ENCODE results near the gene PDHB. TPM values are rescaled to one million over a fixed set of nuclear protein-coding genes. Genes with fewer than 3 reads are reported as not detected.

The PDHB gene
- total RNA-seq, 2 experiments from 2014 or later: 53.9 to 58.8 TPM

DNA sequence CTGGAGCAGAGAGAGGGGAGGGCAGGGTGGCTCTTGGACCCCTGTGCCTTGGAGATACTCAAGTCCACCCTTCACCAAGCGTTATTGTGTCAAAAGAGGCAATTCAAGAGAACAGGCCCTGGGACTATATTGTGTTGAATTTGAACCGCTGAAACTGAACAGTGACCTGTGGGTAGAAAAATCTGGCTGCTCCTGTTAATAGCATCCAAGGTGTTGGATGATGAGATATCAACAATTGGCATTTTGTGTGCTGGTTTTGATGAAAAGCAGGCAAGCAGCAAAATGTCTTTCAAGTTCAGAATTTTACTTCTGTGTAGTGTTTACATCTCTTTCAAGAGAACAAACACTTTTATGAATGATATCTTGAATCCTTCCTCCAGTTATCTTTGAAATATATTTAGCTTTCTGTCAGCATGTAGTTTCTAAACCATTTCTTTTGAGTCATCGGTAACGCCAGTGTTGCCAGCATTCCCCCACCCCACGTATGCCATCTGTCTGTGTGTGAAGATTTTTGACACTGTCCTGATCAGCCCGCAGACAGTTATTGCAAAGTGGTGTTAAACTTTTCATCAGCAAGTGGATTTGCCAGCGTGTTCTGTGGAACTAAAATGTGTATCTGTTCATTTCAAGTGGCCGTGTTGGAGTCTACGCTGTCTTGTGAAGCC is 34.8 kb downstream of the PDHB start:
- ChIA-PET POLR2A (no interaction called here), CTCF (no interaction called here)

DNA sequence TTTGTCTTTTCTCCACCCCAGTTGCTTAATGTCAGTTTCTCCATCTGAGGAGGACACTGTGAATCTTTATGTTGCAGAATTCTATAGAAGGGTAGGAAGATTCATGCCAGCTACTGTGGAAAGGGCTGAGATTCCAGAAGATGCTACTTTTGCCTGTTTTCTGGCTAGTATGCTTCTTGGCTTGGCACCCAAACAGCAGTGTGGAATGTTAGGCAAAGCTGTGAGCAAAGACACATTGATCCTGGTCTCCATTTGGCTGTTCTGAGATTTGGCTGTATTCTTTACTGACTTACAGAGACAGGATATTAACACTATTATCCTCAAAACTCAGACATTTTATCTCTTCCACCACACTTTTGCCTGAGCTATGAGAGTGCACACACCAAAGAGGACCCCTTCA is 39.3 kb downstream of the PDHB start:
- TF ChIP-seq, protein P1, sequence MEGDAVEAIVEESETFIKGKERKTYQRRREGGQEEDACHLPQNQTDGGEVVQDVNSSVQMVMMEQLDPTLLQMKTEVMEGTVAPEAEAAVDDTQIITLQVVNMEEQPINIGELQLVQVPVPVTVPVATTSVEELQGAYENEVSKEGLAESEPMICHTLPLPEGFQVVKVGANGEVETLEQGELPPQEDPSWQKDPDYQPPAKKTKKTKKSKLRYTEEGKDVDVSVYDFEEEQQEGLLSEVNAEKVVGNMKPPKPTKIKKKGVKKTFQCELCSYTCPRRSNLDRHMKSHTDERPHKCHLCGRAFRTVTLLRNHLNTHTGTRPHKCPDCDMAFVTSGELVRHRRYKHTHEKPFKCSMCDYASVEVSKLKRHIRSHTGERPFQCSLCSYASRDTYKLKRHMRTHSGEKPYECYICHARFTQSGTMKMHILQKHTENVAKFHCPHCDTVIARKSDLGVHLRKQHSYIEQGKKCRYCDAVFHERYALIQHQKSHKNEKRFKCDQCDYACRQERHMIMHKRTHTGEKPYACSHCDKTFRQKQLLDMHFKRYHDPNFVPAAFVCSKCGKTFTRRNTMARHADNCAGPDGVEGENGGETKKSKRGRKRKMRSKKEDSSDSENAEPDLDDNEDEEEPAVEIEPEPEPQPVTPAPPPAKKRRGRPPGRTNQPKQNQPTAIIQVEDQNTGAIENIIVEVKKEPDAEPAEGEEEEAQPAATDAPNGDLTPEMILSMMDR (IDR thresholded peaks at IDR 0.05): no peak
- ChIA-PET POLR2A (no interaction called here), CTCF (interaction anchor here (1.0 kb wide), 1 partner anchor 88 kb away, joined by 4 read pairs; the partner anchor contains the start of genes HTD2 and RPP14)
- DNase-seq (no peak), ATAC-seq (no peak)
- Mint-ChIP-seq H3K4me1 (ENCODE audit: low read depth) (no peaks in the 10 kb centered on the region), H3K27ac (no peak overlapping the region), H3K36me3 (ENCODE audit: low read depth) (peaks cover 12% of the 10 kb centered on the region), H3K4me3 (no peak overlapping the region), H3K27me3 (no peaks in the 10 kb centered on the region), H3K9me3 (no peaks in the 10 kb centered on the region)
- intact Hi-C loops (cut with micrococcal nuclease): no loop called here

More for the DNA sequence above, 34.8 kb downstream of the PDHB start:
- H3K9me3 Mint-ChIP-seq: no peaks in the 10 kb centered on the region
- H3K4me3 Mint-ChIP-seq: no peak overlapping the region
- DNase-seq: no peak
- no peak overlapping the region for H3K27ac Mint-ChIP-seq
- no peaks in the 10 kb centered on the region for H3K4me1 Mint-ChIP-seq (ENCODE audit: low read depth)
- intact Hi-C loops (cut with micrococcal nuclease): no loop called here
- TF ChIP-seq, protein P1 (IDR thresholded peaks at IDR 0.05): no peak
- H3K27me3 Mint-ChIP-seq: no peaks in the 10 kb centered on the region
- ATAC-seq: no peak
- H3K36me3 Mint-ChIP-seq (ENCODE audit: low read depth): peaks cover 11% of the 10 kb centered on the region

DNA sequence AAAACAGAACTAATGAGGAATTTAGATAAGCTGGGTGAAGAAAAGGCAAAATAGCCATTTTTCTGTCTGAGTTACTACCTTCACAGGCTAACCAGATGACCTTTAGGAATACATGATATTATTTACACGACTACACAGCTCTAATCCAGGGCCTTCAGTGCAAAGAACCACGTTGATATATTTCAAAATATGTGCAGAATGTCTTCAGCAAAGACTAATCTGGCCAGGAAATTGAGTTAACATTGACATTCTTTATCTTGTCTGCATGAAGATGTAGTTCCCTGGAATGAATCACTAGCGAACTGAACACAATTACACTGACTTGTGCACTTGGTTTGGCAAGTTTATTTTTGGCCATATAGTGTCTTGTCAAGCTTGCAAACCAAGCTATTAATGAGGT is 41.5 kb downstream of the PDHB start:
- ChIA-PET CTCF (no interaction called here), POLR2A (interaction anchor here (1.3 kb wide), 1 partner anchor 14 kb away, joined by 3 read pairs; no protein-coding TSS in a partner anchor)
- ATAC-seq (no peak), DNase-seq (no peak)
- H3K4me3 Mint-ChIP-seq: no peak overlapping the region
- H3K9me3 Mint-ChIP-seq: no peaks in the 10 kb centered on the region
- no peak overlapping the region for H3K27ac Mint-ChIP-seq
- peaks cover under 1% of the 10 kb centered on the region for H3K4me1 Mint-ChIP-seq (ENCODE audit: low read depth)
- TF ChIP-seq, protein P1 (IDR thresholded peaks at IDR 0.05): no peak
- peaks cover 5% of the 10 kb centered on the region for H3K36me3 Mint-ChIP-seq (ENCODE audit: low read depth)
- intact Hi-C loops (cut with micrococcal nuclease): no loop called here
- no peaks in the 10 kb centered on the region for H3K27me3 Mint-ChIP-seq

DNA sequence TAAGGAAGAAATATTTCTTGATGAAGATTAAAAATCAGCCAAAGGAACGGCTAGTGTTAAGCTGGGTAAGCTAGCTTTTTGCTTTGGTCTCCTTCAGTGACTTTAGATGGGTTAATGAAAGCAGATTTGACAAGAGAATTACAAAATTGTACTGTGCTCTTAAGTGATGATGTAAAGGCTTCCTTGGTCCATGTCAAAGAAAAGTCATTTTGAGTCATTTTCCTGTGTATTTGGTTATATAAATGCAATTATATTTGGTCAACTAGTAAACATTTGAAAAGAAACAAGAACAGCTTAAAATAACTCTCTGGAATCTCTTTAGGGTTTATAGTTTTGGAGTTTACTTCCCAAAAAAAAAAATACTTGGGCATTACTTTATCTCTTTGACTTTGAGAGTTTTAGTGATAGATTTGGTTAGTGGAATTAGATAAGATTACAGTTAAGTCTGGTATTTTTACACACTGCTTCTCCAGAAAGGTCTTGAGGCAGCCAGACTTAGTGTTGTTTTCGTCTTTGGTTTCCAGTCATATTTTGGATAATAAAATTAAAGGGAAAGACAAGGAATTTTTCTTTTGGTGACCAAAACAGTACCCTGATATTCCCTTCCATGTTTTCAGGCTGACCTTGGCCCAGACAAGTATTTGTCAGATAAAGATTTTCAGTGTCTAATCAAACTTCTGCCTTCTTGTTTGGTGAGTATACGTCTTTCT is 42.3 kb downstream of the PDHB start:
- POLR2A ChIA-PET: interaction anchor here (1.3 kb wide), 1 partner anchor 13 kb away, joined by 3 read pairs; no protein-coding TSS in a partner anchor
- intact Hi-C loops (cut with micrococcal nuclease): no loop called here
- H3K27me3 Mint-ChIP-seq: no peaks in the 10 kb centered on the region
- no peaks in the 10 kb centered on the region for H3K9me3 Mint-ChIP-seq
- CTCF ChIA-PET: interaction anchor here (0.7 kb wide), 1 partner anchor 881 kb away, joined by 3 read pairs; no protein-coding TSS in a partner anchor
- TF ChIP-seq, protein P1 (IDR thresholded peaks at IDR 0.05): no peak
- ATAC-seq (no peak), DNase-seq (no peak)
- peaks cover 2% of the 10 kb centered on the region for H3K4me1 Mint-ChIP-seq (ENCODE audit: low read depth)
- peaks cover 2% of the 10 kb centered on the region for H3K36me3 Mint-ChIP-seq (ENCODE audit: low read depth)
- H3K4me3 Mint-ChIP-seq: no peak overlapping the region
- H3K27ac Mint-ChIP-seq: no peak overlapping the region

Data from activated CD8-positive, alpha-beta T cell treated with anti-CD3 and anti-CD28 coated beads for 36 hours (primary cell).